Activated T-cell treated with anti-CD3 and anti-CD28 coated beads for 48 hours (primary cell): ENCODE results near the gene C17orf100.

Experiments
- DNase-seq: peaks from one replicate; pipeline ENCODE4 v3.0.0-alpha.2; 2020; ENCODE audit warnings: low read depth

C17orf100 gene

DNA sequence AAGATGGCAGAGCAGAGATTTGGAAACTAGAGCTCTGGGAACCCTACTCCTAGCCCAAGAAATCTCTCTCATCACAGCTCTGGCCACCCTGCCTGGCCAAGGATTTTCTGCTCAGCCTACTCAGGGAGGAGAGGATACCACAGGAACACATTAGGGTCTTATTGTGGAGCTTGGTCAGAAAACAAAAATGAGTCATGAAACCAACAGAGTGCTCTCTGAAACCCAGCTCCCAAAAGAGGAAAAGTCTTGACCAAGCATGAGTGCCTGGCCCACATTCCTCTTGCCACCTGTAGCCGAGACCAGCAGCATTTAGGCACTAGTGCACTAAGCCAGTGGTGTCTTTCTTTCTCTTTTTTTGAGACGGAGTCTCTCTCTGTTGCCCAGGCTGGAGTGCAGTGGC lies 43.5 kb downstream of the C17orf100 start:
- DNase-seq: no peak

DNA sequence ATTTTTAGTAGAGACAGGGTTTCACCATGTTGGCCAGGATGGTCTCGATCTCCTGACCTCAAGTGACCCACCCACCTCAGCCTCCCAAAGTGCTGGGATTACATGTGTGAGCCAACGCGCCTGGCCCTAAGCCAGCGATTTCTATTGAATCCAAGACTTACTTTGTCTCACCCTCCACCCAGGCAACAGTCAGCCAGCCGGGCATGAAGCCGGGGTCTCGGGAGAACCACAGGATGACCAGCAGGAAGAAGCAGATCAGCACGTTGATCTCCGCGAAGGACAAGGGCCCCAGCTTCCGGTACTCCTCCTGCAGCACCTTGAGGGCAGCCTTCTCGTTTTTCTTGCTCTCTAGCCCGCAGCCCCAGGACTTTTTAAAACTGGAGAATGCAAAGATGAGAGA lies 44.0 kb downstream of the C17orf100 start:
- no peak for DNase-seq

DNA sequence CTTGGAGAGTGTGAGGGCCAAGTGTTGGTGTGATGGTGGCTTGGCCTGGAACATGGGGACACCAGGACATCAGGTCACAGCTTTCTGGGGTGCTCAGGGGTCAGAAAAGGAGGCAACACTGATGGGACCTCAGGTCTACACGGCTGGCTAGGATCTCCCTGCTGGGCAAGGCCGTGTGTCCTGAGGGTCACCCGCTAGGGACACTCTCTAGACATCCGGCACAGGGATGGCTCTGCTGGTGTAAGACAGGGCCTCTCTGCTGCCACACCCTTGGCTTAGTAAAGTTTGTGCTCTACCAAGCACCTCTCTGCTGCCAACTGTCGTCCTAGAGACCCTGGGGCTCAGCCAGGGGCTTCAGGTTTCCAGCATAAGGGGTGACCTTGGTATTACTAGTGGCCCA lies 45.3 kb downstream of the C17orf100 start:
- DNase-seq: no peak

DNA sequence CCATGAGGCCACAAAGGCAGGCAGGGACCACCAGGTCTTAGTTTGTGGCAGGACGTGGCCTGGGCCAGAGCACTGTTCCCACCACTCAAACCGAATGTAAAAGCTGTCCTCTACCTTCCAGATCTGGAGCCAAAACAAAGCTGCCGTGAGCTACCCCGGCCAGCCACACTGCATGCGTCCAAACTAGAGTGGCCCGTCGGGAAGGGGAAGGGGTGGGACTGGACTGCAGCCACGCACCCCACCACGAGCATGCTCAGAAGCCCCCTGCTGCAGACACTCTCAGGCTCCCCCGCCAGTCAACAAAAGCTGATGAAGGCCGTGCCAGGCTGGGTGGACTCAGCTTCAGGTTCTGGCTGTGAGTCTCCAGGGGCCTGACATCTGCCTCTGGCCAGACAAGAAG lies 46.4 kb downstream of the C17orf100 start:
- no peak for DNase-seq

DNA sequence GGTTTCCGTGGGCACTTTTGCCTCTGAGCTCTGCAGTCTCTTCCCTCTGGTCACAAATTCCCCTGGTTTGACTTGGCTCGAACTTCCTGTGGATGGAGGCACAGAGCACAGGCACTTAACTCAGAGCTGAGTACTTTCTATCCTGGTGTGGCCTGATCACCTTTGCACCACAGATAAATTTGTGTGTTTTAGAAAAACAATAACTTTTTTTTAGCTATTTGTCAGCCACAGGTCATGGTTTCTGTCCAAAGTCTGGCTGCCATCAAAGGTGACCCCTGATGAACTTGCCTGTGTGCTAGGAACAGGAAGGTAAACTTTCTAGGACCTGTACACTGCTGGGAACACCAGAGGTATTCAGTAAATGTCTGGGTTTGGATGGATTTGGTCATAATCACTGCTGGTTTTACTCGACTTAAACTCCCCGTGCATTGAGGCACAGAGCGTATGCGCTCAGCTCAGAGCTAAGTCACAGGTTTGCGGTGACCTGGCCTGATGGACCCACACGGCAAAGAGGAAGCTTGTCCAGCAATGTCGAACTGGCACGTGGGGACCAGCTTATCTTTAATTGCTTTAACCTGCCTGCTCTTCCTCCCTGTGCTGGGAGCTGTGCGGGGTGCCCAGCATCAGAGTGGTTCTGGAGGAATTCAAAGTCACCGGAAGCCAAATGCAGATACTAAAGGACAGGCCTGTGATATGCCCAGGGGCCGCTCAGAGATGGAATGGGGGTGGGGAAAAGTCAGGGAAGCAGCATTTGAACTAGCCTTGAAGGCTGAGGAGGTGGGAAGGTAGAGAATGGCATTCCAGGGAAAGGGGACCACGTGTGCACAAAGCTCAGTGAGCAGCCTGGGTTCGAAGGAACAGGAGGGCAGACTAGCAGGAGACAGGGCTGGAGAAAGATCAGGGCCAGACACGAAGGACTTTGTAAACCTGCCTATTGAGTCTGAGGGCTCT lies 48.7 kb downstream of the C17orf100 start:
- no peak for DNase-seq

DNA sequence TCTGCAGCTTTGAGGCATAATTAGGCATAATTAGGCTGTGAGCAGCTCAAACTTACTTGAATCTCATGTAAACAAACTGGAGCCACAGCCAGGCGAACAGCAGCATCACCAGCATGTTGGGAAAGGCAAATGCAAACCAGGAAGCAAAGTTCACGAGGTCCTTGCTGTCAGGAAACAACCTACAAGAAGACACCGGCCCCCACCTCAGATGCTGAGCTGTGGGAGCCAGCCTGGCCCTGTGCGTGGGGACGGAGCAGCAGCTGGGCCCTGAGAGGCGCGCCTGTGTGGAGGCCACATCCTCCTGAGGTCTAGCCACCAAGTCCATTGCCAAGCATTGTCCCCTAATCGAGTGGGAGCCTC lies 49.4 kb downstream of the C17orf100 start:
- no peak for DNase-seq

DNA sequence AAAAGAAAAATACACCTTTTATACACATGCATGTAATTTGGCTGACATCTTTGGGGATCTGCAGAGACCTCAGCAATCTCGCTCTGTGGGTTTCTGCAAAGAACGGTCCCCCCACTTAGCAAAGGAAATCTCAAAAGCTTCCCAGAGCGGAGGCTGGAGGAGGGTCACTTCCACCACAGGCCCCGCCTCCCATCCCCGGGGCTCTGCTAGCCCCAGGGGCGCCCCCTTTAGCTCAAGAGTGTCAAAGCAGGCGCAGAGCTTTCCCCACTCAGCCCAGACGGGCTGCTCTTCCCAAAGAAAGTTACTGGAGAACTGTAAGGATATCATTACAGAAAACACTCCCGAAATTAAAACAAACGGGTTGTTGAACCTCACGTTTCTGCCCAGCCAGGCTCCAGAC lies 50.2 kb downstream of the C17orf100 start:
- peak; percentile 48 for DNase-seq

DNA sequence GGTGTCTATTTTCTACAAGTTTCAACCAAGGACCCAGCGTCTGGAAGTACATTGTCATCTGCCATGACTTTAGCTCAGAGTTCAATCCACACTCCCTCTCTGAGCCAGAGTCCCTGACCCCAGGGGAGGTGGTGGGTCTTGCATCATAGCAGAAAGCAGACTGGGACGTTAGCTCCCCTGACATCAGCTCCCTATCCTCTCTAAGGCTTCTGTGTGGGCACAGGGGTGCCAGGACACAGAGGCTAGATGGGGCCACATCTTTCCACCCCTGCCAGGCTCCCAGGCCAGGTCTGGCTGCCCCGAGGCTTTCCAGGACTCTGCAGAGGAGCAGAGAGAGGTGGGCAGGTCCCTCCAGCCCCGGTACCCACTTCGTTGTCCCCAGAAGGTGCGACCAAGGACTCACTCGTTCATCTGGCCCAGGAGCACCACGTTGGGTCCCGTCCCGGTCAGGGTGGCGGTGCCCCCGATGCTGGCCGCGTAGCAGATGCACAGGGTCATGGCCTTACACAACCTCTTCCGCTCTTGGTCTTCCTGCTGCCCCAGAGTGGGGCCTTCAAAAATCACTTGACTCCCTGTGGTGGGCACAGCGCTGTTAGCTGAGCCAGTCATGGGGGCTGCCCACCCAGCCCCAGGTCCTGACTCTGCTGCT lies 51.1 kb downstream of the C17orf100 start:
- DNase-seq: no peak
